H9 (cell line): Measurements from ENCODE around the gene IL1RAPL2. TPM values are rescaled to one million over a fixed set of nuclear protein-coding genes. Genes with fewer than 3 reads are reported as not detected.

Experiments used
- DNase-seq: peaks from one replicate; pipeline ENCODE4 v3.0.0-alpha.2; 2017
- H2AFZ ChIP-seq: one replicate; pipeline ENCODE4 v1.6.1; 2013; ENCODE audit warnings: mild to moderate bottlenecking, low read length, control low read depth, moderate library complexity
- H2AK5ac ChIP-seq: 2 replicates; pipeline ENCODE4 v1.6.1; 2013; ENCODE audit warnings: low read length, control low read depth, mixed read lengths; ENCODE audit not compliant: insufficient read length
- H2BK120ac ChIP-seq: one replicate; pipeline ENCODE4 v1.6.1; 2013; ENCODE audit warnings: low read depth, mild to moderate bottlenecking, low read length, control low read depth, inconsistent platforms; ENCODE audit not compliant: poor library complexity, severe bottlenecking
- H2BK12ac ChIP-seq: 2 replicates; pipeline ENCODE4 v1.6.1; 2013; ENCODE audit warnings: low read length, control low read depth, mixed read lengths, low read depth; ENCODE audit not compliant: insufficient read length
- H2BK15ac ChIP-seq: 2 replicates; pipeline ENCODE4 v1.6.1; 2013; ENCODE audit warnings: low read depth, low read length, control low read depth
- H2BK20ac ChIP-seq: one replicate; pipeline ENCODE4 v1.6.1; 2013; ENCODE audit warnings: low read depth, mild to moderate bottlenecking, low read length, control low read depth, inconsistent platforms; ENCODE audit not compliant: poor library complexity, severe bottlenecking
- H2BK5ac ChIP-seq: 2 replicates; pipeline ENCODE4 v1.6.1; 2013; ENCODE audit warnings: low read length, control low read depth, mixed read lengths; ENCODE audit not compliant: insufficient read length
- H3K14ac ChIP-seq: 2 replicates; pipeline ENCODE4 v1.6.1; 2013; ENCODE audit warnings: low read length, control low read depth; ENCODE audit not compliant: insufficient read depth
- H3K18ac ChIP-seq: 2 replicates; pipeline ENCODE4 v1.6.1; 2013; ENCODE audit warnings: low read depth, mild to moderate bottlenecking, mixed read lengths, low read length, control low read depth; ENCODE audit not compliant: insufficient read length
- H3K23ac ChIP-seq: 2 replicates; pipeline ENCODE4 v1.6.1; 2013; ENCODE audit warnings: low read length, control low read depth, mixed read lengths, low read depth; ENCODE audit not compliant: insufficient read length
- H3K23me2 ChIP-seq: 2 replicates; pipeline ENCODE4 v1.6.1; 2013; ENCODE audit warnings: low read depth, mild to moderate bottlenecking, mixed read lengths, low read length, control low read depth; ENCODE audit not compliant: insufficient read length, poor library complexity, severe bottlenecking
- H3K27ac ChIP-seq: 2 replicates; pipeline ENCODE4 v1.5.1; 2013; ENCODE audit warnings: low read length, control low read depth, mixed read lengths, low read depth; ENCODE audit not compliant: insufficient read length
- H3K27me3 ChIP-seq: 2 replicates; pipeline ENCODE4 v1.6.1; 2013; ENCODE audit warnings: low read length, control low read depth, inconsistent platforms; ENCODE audit not compliant: insufficient read depth
- H3K4ac ChIP-seq: 2 replicates; pipeline ENCODE4 v1.6.1; 2013; ENCODE audit warnings: low read depth, mild to moderate bottlenecking, control low read depth, inconsistent platforms, low read length, moderate library complexity
- H3K4me1 ChIP-seq: 2 replicates; pipeline ENCODE4 v1.6.1; 2013; ENCODE audit warnings: low read length, control low read depth, inconsistent platforms; ENCODE audit not compliant: insufficient read depth
- H3K4me2 ChIP-seq: 2 replicates; pipeline ENCODE4 v1.6.1; 2013; ENCODE audit warnings: low read length, control low read depth, mixed read lengths; ENCODE audit not compliant: insufficient read length, insufficient read depth
- H3K56ac ChIP-seq: 2 replicates; pipeline ENCODE4 v1.6.1; 2013; ENCODE audit warnings: low read depth, mild to moderate bottlenecking, mixed read lengths, low read length, control low read depth; ENCODE audit not compliant: insufficient read length
- H3K79me1 ChIP-seq: 2 replicates; pipeline ENCODE4 v1.6.1; 2013; ENCODE audit warnings: low read depth, mild to moderate bottlenecking, moderate library complexity, low read length, control low read depth, inconsistent platforms; ENCODE audit not compliant: insufficient read depth, poor library complexity, severe bottlenecking
- H3K79me2 ChIP-seq: 2 replicates; pipeline ENCODE4 v1.6.1; 2013; ENCODE audit warnings: low read length, control low read depth, inconsistent platforms; ENCODE audit not compliant: insufficient read depth
- H3K9ac ChIP-seq: 2 replicates; pipeline ENCODE4 v1.6.1; 2013; ENCODE audit warnings: low read length, control low read depth, mixed read lengths; ENCODE audit not compliant: insufficient read length; ENCODE audit errors: extremely low read depth
- H3K9me3 ChIP-seq: one replicate; pipeline ENCODE4 v1.6.1; 2013; ENCODE audit warnings: low read depth, low read length, inconsistent platforms; ENCODE audit not compliant: control insufficient read depth
- H3T11ph ChIP-seq: one replicate; pipeline ENCODE4 v1.6.1; 2013; ENCODE audit warnings: mild to moderate bottlenecking, low read length, control low read depth, inconsistent platforms
- H4K20me1 ChIP-seq: one replicate; pipeline ENCODE4 v1.6.1; 2013; ENCODE audit not compliant: control insufficient read depth, insufficient read length, insufficient read depth
- H4K5ac ChIP-seq: 2 replicates; pipeline ENCODE4 v1.6.1; 2013; ENCODE audit warnings: low read depth, mild to moderate bottlenecking, mixed read lengths, low read length, control low read depth; ENCODE audit not compliant: insufficient read length
- H4K8ac ChIP-seq: replicated peaks from 2 replicates; pipeline ENCODE4 v1.6.1; 2013; ENCODE audit warnings: low read length, control low read depth, mixed read lengths, low read depth; ENCODE audit not compliant: insufficient read length
- H4K91ac ChIP-seq: 2 replicates; pipeline ENCODE4 v1.6.1; 2013; ENCODE audit warnings: low read depth, mild to moderate bottlenecking, moderate library complexity, mixed read lengths, low read length, control low read depth; ENCODE audit not compliant: insufficient read length
- H3K27ac Mint-ChIP-seq, 3 experiments: 2 replicates in 2 of 3; 3 replicates in 1 of 3; pipeline ENCODE4 v1.8.0; 2020 to 2021; ENCODE audit warnings: mixed read lengths in 3 of 3, mild to moderate bottlenecking in 1 of 3, moderate library complexity in 1 of 3
- H3K27me3 Mint-ChIP-seq: 2 replicates; pipeline ENCODE4 v1.8.0; 2021; ENCODE audit warnings: low read depth, mild to moderate bottlenecking, moderate library complexity, mixed read lengths
- H3K36me3 Mint-ChIP-seq, 3 experiments: 2 replicates in 2 of 3; 3 replicates in 1 of 3; pipeline ENCODE4 v1.8.0; 2020 to 2021; ENCODE audit warnings: low read depth in 3 of 3, mixed read lengths in 3 of 3; ENCODE audit not compliant: insufficient read depth in 1 of 3
- H3K4me1 Mint-ChIP-seq, 2 experiments: 2 replicates each; pipeline ENCODE4 v1.8.0; 2020; ENCODE audit warnings: mixed read lengths in 2 of 2
- H3K4me3 Mint-ChIP-seq, 2 experiments: 2 replicates in 1 of 2; 3 replicates in 1 of 2; pipeline ENCODE4 v1.8.0; 2020 to 2021; ENCODE audit warnings: mild to moderate bottlenecking in 2 of 2, mixed read lengths in 2 of 2, moderate library complexity in 1 of 2
- H3K9me3 Mint-ChIP-seq, 2 experiments: 2 replicates in 1 of 2; 3 replicates in 1 of 2; pipeline ENCODE4 v1.8.0; 2020; ENCODE audit warnings: mild to moderate bottlenecking in 2 of 2, mixed read lengths in 2 of 2, moderate library complexity in 1 of 2
- total RNA-seq: library from RNA; stranded (reverse); gene quantifications from 2 replicates; pipeline ENCODE4 v1.2.1, GENCODE V29; 2021
- TF ChIP-seq, protein P1 (sequence below): fragments of 200-600 bp; sonication (generic); conservative IDR thresholded peaks from 3 replicates; pipeline ENCODE4 v1.8.0; 2021; ENCODE audit warnings: antibody characterized with exemption, mild to moderate bottlenecking

IL1RAPL2 gene
- total RNA-seq, 1 experiment from 2014 or later = not detected

DNA sequence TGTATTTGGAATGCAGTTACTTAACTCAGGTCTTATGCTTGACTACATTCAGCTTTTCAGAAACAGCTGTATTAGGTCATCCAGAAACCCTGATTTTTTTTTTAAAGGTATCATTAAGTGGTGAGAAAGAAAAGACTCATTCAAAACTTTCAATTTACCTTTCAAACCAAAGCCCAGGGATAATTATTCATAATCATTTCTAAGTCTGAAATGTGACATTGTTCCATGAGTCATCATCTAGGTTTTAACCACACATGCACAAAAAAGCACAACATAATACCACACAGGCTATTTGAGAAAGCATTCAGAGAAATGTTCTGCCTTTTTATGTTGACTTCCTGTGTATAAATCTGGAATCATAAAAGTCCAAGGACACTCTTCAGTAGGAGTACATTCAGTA is 288.2 kb downstream of the IL1RAPL2 start:
- Histone ChIP-seq H3K23me2 (no peaks in the 10 kb centered on the region), H2BK15ac (no peak overlapping the region), H4K20me1 (no peaks in the 10 kb centered on the region), H3K4me1 (peaks cover 8% of the 10 kb centered on the region; the same call in 1 of the 2 replicates), H3K23ac (no peak overlapping the region), H3K79me1 (no peaks in the 10 kb centered on the region), H2BK5ac (no peak overlapping the region), H3K14ac (no peak overlapping the region), H4K8ac (no peak overlapping the region), H3K9me3 (no peaks in the 10 kb centered on the region), H4K91ac (no peak overlapping the region), H2AFZ (no peak overlapping the region), H2BK20ac (no peak overlapping the region), H3K27me3 (no peaks in the 10 kb centered on the region), H2AK5ac (no peak overlapping the region), H3T11ph (no peak overlapping the region), H3K4ac (no peak overlapping the region), H3K18ac (no peak overlapping the region), H2BK120ac (no peak overlapping the region), H2BK12ac (no peak overlapping the region), H3K27ac (no peak overlapping the region), H3K56ac (no peak overlapping the region), H4K5ac (no peak overlapping the region), H3K79me2 (no peaks in the 10 kb centered on the region), H3K4me2 (no peak overlapping the region), H3K9ac (no peak overlapping the region)
- no peak for DNase-seq
- peaks cover 0 to 47% of the 10 kb centered on the region in 2 experiments; a peak in 2 of 5 replicates for H3K9me3 Mint-ChIP-seq
- H3K27ac Mint-ChIP-seq = no peak overlapping the region
- no peaks in the 10 kb centered on the region for H3K27me3 Mint-ChIP-seq
- peaks cover 20 to 25% of the 10 kb centered on the region in 2 experiments for H3K4me1 Mint-ChIP-seq
- H3K4me3 Mint-ChIP-seq = no peak overlapping the region
- peaks cover 0 to 3% (median 0%) of the 10 kb centered on the region in 3 experiments; a peak in 1 of 7 replicates for H3K36me3 Mint-ChIP-seq
- TF ChIP-seq, protein P1, sequence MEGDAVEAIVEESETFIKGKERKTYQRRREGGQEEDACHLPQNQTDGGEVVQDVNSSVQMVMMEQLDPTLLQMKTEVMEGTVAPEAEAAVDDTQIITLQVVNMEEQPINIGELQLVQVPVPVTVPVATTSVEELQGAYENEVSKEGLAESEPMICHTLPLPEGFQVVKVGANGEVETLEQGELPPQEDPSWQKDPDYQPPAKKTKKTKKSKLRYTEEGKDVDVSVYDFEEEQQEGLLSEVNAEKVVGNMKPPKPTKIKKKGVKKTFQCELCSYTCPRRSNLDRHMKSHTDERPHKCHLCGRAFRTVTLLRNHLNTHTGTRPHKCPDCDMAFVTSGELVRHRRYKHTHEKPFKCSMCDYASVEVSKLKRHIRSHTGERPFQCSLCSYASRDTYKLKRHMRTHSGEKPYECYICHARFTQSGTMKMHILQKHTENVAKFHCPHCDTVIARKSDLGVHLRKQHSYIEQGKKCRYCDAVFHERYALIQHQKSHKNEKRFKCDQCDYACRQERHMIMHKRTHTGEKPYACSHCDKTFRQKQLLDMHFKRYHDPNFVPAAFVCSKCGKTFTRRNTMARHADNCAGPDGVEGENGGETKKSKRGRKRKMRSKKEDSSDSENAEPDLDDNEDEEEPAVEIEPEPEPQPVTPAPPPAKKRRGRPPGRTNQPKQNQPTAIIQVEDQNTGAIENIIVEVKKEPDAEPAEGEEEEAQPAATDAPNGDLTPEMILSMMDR = no peak
